ENCODE results near the gene CHID1. TPM values are rescaled to one million over a fixed set of nuclear protein-coding genes. Genes with fewer than 3 reads are reported as not detected.
A peak's percentile ranks its signal among the peaks of the same experiment; 100 is the strongest.

The CHID1 gene
- polyA plus RNA-seq, 1 experiment: 95.5 TPM

DNA sequence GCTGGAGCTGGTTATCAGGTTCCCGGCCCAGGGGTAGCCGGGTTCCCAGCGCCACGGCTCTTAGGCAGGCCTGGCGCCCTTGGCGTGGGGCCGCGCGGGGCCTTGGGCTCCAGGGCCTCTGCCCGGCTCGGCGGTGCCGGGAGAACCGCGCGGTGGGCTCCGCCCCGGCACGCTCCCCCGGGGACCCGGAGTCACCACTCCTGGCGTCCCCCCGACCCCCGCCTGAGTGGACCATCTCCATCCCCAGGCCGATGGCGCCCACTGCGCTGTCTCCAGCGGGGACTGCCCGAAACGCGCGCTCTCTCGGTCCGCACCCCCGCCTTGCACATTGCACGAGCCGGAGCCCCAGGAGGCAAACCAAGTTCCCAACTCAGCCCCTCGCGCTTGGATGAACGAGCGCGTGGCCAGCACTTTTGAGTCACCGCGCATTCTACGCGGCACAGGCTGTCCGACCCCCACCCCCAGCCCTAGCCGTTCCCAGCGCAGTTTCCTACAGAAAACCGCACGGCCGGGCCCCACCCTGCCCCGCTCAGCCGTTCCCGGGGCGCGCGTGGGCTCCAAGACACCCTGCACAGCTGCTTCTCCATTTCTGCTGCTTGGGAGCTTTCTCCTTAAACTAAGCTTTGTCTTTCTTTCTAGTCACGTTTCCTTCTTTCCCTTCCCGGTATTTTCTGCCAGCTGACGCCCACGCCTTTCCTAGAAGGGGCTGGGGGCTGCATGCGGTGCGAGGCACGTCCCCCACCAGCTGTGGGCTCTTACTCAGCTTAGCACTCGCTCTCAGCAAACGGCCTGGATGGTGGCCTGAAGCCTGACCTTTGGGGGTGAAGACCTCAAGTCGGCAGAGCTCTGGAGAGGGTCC is 650 bp upstream of the CHID1 start:
- peak overlapping the region; percentile 87 for H3K4me3 ChIP-seq (ENCODE audit: low read depth, low read length)
- no peak for DNase-seq (ENCODE audit: low read depth, low spot score)
- no peaks in the 10 kb centered on the region for H3K27me3 ChIP-seq (ENCODE audit: control insufficient read depth, insufficient read depth, low read length)
- TF ChIP-seq, protein P1, sequence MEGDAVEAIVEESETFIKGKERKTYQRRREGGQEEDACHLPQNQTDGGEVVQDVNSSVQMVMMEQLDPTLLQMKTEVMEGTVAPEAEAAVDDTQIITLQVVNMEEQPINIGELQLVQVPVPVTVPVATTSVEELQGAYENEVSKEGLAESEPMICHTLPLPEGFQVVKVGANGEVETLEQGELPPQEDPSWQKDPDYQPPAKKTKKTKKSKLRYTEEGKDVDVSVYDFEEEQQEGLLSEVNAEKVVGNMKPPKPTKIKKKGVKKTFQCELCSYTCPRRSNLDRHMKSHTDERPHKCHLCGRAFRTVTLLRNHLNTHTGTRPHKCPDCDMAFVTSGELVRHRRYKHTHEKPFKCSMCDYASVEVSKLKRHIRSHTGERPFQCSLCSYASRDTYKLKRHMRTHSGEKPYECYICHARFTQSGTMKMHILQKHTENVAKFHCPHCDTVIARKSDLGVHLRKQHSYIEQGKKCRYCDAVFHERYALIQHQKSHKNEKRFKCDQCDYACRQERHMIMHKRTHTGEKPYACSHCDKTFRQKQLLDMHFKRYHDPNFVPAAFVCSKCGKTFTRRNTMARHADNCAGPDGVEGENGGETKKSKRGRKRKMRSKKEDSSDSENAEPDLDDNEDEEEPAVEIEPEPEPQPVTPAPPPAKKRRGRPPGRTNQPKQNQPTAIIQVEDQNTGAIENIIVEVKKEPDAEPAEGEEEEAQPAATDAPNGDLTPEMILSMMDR (IDR thresholded peaks at IDR 0.05; ENCODE audit: low read depth, low read length): no peak
- no peaks in the 10 kb centered on the region; the same call in 1 of the 2 replicates for H3K9me3 ChIP-seq (ENCODE audit: control insufficient read depth, insufficient read depth, low read length)
- ChIA-PET CTCF (interaction anchor here (0.8 kb wide), 1 partner anchor 17 kb away, joined by 6 read pairs; no protein-coding TSS in a partner anchor), POLR2A (interaction anchor here (0.7 kb wide), 1 partner anchor 21 kb away, joined by 3 read pairs; no protein-coding TSS in a partner anchor)
- H3K27ac ChIP-seq (ENCODE audit: low read depth, low read length): peak overlapping the region; percentile 73

DNA sequence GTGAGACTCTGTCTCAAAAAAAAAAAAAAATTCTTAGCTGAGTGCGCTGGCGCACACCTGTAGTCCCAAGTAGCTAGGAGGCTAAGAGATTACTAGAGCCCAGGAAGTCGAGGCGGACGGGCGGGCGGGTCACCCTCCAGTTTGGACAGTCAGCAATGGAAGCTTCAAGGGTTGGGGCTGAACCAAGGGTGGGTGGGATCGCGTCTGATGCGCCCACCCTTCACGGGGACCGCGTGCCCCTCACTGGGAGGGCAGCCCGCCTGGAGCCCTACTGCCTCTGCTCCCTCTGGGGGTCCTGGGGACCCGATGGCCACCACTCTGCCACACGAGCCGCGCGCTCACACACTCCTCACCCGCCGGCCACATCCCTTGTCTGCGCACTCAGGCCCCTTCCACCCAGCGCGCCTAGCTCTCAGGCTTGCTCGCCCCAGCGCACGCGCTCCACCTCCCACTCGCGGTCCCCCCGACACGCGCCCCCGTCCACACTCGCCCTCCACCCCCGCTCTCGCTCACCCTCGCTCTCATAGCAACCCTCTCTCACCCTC is 494 bp downstream of the CHID1 start:
- CTCF ChIA-PET: no interaction called here
- Histone ChIP-seq H3K27ac (ENCODE audit: low read depth, low read length) (no peak overlapping the region), H3K27me3 (ENCODE audit: control insufficient read depth, insufficient read depth, low read length) (no peaks in the 10 kb centered on the region), H3K9me3 (ENCODE audit: control insufficient read depth, insufficient read depth, low read length) (no peaks in the 10 kb centered on the region; the same call in 1 of the 2 replicates), H3K4me3 (ENCODE audit: low read depth, low read length) (peak overlapping the region; percentile 87)
- TF ChIP-seq, protein P1 (IDR thresholded peaks at IDR 0.05; ENCODE audit: low read depth, low read length): no peak
- POLR2A ChIA-PET: interaction anchor here (0.7 kb wide), 1 partner anchor 67 kb away, joined by 3 read pairs; no protein-coding TSS in a partner anchor
- DNase-seq (ENCODE audit: low read depth, low spot score): no peak

DNA sequence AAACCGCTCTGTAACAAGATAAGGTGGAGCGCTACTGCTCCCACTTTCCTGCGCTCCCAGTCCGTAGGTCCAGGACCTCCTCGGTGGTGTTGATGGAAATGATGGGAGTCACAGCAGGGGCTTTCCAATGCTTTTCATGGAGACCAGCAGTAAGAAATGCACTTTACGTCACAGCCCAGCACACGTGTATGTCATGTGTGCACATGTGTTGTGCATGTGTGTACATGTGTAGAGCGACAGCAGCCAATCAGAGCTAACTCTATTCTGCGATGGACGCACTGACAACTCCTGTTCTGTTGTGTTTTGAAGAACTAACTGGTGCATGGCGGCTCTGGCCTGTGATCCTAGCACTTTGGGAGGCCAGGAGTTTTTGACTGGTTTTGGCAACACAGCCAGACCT is 1.2 kb downstream of the CHID1 start:
- Histone ChIP-seq H3K27ac (ENCODE audit: low read depth, low read length) (no peak overlapping the region), H3K9me3 (ENCODE audit: control insufficient read depth, insufficient read depth, low read length) (no peaks in the 10 kb centered on the region; the same call in 1 of the 2 replicates), H3K27me3 (ENCODE audit: control insufficient read depth, insufficient read depth, low read length) (no peaks in the 10 kb centered on the region), H3K4me3 (ENCODE audit: low read depth, low read length) (peak overlapping the region; percentile 87)
- POLR2A ChIA-PET: no interaction called here
- no peak for DNase-seq (ENCODE audit: low read depth, low spot score)
- TF ChIP-seq, protein P1 (IDR thresholded peaks at IDR 0.05; ENCODE audit: low read depth, low read length): no peak
- CTCF ChIA-PET: no interaction called here

DNA sequence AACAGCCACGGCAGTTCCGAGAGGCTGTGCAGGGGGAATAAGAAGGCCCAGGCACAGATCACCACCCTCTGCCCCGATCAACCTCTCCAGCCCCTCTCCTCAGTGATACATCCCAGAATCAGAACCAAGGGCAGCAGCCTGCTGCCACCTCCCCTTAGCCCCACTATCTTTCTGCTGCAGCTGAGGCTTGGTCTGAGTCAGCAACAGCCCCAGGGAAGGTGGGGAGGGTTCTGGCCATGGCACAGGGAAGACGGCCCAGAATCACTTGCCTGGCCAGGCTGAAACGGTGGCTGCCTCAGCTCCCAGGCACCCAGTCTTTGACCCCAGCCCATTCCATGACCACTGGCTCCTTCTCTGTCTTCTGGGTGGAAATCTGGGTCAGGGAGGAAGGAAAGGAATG is 2.3 kb downstream of the CHID1 start:
- TF ChIP-seq, protein P1 (IDR thresholded peaks at IDR 0.05; ENCODE audit: low read depth, low read length): no peak
- no peak overlapping the region for H3K4me3 ChIP-seq (ENCODE audit: low read depth, low read length)
- H3K9me3 ChIP-seq (ENCODE audit: control insufficient read depth, insufficient read depth, low read length): no peaks in the 10 kb centered on the region; the same call in 1 of the 2 replicates
- POLR2A ChIA-PET: no interaction called here
- H3K27me3 ChIP-seq (ENCODE audit: control insufficient read depth, insufficient read depth, low read length): no peaks in the 10 kb centered on the region
- CTCF ChIA-PET: no interaction called here
- DNase-seq (ENCODE audit: low read depth, low spot score): no peak
- no peak overlapping the region for H3K27ac ChIP-seq (ENCODE audit: low read depth, low read length)

DNA sequence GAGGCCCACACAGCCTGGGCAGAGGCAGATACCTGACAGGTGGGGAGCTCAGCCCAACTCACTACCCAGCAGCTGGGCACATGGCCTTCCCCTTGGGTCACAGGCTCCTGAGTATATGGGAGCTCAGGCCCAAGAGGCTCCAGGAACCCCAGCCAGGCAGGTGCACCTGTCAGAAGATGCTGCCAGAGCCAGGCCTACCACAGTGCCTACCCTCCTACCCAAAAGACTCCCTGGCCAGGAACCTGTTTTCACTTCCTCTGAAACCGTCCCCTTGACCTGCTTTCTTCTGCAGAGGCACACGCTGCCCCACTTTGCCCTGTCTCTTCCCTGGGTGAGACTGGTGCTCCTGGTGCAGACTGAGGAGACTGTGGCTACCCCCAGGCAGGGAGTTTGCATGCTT is 2.9 kb downstream of the CHID1 start:
- Histone ChIP-seq H3K4me3 (ENCODE audit: low read depth, low read length) (no peak overlapping the region), H3K9me3 (ENCODE audit: control insufficient read depth, insufficient read depth, low read length) (no peaks in the 10 kb centered on the region; the same call in 1 of the 2 replicates), H3K27me3 (ENCODE audit: control insufficient read depth, insufficient read depth, low read length) (no peaks in the 10 kb centered on the region), H3K27ac (ENCODE audit: low read depth, low read length) (no peak overlapping the region)
- DNase-seq (ENCODE audit: low read depth, low spot score): no peak
- TF ChIP-seq, protein P1 (IDR thresholded peaks at IDR 0.05; ENCODE audit: low read depth, low read length): no peak
- ChIA-PET POLR2A (no interaction called here), CTCF (no interaction called here)
